Embryonic facial prominence (tissue), 1 donor: ENCODE data around the gene TMEM134.

Experiments used
- DNase-seq: peaks from one replicate; pipeline ENCODE4 v3.0.0-alpha.2; 2016; ENCODE audit errors: extremely low spot score

Gene TMEM134

GRCh38 chr11:67500831-67501715, 32.0 kb upstream of the TMEM134 start:
- no peak for DNase-seq

DNA sequence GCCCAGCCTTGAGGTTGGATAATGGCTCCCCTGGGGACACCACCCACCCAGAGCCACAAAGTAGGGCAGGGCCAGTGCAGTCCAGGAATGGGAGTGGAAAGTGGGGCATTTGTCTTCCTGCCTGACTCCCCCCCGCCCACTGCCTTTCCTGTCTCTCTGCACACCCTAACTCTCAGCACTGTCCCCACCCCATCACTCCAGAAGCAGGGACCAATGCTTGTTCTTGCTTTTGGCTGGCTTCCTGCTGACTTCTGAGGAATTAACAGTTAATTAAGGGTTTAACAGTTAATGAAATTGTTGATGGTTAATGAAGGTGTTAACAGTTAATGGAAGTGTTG, 31.4 kb upstream of the TMEM134 start:
- DNase-seq: no peak

- DNase-seq: no peak
Measured at GRCh38 chr11:67499808-67500483, 30.9 kb upstream of the TMEM134 start.

DNA sequence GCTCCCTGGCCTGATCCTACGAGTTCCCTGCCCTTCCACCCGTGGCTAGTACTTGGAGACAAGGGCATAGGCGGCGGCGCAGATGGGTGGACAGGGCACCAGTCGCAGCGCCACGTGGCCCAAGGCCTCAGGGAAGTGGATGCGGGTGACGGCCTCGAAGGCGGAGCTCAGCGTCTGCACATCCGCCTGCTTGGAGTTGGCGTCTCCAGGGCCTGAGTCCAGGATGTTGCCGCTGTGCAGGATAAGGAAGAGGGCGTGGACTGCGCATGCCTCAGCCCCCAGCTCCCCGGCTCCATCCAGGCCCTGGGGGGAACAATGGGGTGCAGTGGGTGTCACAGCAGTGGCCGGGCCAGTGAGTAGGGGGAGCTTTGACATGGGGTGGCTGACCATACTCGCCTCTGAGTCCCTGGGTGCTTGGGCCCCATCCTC, 29.5 kb upstream of the TMEM134 start:
- DNase-seq: no peak

DNA sequence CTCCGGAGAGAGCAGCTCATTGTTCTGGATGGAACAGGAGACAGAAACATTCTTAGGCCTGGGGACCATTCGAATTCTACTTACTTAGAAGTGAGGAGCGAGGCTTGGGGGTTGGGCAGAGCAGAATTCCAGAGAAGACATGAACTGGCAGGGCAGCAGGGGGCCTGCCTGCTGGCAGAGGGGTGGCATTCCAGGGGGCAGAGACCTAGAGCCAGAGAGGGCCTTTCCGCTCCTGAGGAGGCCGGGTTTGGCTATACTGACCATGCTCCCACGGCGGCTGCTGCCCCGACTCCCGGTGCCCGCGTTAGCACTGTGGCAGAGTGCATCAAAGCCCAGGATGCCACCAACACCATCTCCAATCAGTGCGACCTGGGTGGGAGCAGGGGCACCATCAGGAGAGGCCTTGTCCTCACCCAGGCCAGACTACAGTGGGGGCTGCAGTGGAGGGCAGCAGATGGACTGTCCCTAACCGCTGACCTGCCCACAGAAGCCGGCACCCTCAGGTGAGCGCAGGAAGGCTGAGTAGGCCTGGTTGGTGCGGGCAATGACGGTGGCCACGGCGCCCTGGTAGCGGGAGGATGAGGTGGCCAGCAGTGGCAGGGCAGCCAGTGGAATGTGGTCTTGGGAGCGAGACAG, 28.7 kb upstream of the TMEM134 start:
- DNase-seq: no peak

DNA sequence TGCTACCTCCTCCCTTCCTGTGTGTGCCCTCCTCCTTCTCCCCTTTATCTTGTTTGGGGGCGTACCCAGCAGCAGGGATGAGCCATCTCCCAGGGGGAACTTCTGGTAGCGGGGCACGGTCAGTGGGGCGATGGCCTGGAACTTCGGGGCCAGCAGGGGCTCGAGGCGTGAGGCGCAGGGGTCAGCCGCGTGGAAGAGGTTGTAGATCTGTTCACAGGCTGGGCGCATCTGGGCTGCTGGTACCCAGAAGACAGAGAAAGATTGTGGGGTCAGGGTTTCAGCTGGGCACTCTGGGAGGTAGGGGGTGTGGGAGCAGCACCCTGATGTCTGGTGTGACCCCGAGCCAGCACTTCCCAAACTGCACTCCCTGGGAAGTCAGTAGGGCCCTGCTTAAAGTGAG, 27.1 kb upstream of the TMEM134 start:
- DNase-seq: no peak

GRCh38 chr11:67495234-67496005, 26.4 kb upstream of the TMEM134 start:
- no peak for DNase-seq

GRCh38 chr11:67494371-67495233, 25.6 kb upstream of the TMEM134 start:
- no peak for DNase-seq

GRCh38 chr11:67493548-67494370, 24.7 kb upstream of the TMEM134 start:
- DNase-seq: no peak

DNA sequence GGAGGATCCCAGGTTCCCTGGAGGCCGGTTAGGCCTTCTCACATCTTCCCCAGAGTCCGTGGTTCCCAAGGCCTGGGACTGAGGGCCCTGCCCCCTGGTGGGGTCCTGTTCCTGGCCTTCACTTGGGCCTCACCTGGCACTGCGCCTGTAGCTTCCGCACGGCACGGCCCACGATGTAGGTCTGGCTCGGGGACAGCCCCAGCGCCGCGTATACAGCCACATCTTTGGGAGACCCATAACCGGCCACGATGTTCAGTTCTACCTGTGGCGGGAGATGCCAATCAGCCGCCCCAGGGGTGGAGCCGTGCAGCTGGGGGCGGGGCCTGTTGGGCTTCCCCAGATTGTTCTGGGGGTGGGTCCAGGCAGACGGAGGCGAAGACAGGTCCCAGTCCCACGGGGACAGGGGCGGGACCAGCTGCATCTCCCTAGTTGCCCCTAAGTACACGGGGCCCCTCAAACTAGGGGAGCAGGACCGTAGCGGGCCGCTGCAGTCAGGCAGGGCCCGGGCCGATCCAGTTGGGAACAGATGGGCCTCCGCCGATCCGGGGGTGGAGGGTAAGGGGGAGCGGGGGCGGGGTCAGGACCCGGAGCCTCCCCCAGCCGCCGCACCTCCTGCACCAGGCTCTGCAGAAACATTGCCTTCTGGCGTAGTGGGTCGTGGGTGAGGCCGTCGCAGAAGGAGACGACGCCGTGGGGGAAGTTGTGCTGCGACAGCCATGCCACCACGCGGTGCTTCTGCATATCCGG, 23.9 kb upstream of the TMEM134 start:
- no peak for DNase-seq

GRCh38 chr11:67492069-67492727, 23.1 kb upstream of the TMEM134 start:
- DNase-seq: no peak

- DNase-seq: no peak
Measured at GRCh38 chr11:67491276-67492068, 22.4 kb upstream of the TMEM134 start.

DNA sequence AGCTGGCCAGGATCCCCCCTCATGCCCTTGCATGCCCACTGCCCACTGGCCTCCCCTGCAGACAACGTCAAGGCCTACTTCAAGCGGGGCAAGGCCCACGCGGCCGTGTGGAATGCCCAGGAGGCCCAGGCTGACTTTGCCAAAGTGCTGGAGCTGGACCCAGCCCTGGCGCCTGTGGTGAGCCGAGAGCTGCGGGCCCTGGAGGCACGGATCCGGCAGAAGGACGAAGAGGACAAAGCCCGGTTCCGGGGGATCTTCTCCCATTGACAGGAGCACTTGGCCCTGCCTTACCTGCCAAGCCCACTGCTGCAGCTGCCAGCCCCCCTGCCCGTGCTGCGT, 21.6 kb upstream of the TMEM134 start:
- no peak for DNase-seq

DNA sequence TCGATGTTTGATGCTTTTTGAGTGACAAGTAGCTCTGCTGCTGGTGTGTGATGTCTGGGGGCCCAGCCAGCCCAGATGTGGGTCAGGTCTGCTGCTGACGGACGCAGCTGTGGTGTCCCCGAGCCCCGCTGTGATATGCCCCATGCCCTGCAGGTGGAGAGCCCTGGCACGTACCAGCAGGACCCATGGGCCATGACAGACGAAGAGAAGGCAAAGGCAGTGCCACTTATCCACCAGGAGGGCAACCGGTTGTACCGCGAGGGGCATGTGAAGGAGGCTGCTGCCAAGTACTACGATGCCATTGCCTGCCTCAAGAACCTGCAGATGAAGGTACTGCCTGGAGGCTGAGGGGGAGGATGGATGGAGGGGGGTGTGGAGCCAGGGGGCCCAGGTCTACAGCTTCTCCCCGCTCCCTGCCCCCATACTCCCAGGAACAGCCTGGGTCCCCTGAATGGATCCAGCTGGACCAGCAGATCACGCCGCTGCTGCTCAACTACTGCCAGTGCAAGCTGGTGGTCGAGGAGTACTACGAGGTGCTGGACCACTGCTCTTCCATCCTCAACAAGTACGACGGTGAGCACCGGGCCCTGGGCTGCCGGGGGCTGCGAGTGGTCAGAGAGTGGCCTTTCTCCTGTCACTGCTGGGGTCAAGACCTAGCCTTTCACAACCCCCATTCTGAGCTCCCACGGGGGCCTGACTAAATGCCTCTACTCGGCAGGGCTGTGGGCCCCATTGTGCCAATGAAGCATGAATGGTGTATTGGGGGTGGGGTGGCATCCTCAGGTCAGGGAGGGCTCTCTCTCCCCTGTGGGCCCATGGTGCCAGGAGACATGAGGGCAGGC, 21.1 kb upstream of the TMEM134 start:
- DNase-seq: no peak

DNA sequence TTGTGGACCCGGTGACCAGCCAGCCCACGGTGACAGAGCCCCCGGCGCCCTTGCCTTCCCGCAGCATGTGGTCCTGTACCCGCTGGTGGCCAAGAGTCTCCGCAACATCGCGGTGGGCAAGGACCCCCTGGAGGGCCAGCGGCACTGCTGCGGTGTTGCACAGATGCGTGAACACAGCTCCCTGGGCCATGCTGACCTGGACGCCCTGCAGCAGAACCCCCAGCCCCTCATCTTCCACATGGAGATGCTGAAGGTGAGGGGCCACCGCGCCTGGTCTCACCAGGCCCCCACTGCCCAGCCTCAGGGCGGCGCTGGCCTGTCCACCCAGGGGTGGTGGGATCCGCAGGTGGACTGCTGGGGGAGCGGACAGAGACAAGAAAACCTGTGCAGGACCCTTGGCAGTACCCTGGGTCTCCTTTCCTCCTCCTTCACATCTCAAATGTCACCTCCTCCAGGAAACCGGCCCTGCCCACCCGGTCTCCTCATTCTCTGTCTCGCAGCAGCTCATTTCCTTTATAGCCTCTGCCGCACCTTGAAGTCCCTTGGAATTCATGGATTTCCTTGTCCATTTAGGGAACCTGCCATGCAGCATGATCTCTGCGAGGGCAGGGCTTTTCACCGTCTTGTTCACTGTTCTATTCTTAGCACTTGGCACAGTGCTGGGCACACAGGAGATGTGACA, 20.3 kb upstream of the TMEM134 start:
- no peak for DNase-seq

DNA sequence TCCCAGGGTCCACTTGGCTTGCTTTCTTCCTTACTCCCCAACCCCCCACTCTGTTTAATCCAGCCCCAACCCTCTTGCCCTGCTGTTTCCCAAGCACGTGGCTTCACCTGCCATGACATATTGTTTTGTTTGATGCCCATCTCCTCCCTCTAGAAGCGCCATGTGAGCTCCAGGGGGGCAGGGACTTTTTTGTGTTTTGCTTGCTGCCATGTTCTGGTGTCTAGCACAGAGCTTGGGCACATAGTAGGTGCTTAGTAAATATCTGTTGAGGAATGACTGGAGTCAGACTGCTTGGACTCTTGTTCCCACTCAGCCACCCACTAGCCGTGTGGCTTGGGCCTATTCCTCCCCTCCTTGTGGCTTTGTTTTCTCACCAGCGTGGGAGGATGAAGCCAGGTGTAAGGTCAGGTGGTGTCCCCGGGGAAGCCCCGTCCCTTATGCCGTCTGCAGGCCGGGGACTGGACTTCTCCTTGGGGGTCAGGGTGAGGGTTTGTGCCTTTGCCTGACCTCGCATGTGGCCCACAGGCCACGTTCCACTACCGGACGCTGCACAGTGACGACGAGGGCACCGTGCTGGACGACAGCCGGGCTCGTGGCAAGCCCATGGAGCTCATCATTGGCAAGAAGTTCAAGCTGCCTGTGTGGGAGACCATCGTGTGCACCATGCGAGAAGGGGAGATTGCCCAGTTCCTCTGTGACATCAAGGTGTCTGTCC, 17.6 kb upstream of the TMEM134 start:
- DNase-seq: no peak
